Activated T-helper 1 cell treated with Interleukin-2 at 50 U/mL for 16 hours (primary cell): Measurements from ENCODE around the gene UNC5C.

Experiments used
- DNase-seq: peaks from one replicate; pipeline ENCODE4 v3.0.0-alpha.2; 2020; ENCODE audit warnings: low read depth

Gene UNC5C

DNA sequence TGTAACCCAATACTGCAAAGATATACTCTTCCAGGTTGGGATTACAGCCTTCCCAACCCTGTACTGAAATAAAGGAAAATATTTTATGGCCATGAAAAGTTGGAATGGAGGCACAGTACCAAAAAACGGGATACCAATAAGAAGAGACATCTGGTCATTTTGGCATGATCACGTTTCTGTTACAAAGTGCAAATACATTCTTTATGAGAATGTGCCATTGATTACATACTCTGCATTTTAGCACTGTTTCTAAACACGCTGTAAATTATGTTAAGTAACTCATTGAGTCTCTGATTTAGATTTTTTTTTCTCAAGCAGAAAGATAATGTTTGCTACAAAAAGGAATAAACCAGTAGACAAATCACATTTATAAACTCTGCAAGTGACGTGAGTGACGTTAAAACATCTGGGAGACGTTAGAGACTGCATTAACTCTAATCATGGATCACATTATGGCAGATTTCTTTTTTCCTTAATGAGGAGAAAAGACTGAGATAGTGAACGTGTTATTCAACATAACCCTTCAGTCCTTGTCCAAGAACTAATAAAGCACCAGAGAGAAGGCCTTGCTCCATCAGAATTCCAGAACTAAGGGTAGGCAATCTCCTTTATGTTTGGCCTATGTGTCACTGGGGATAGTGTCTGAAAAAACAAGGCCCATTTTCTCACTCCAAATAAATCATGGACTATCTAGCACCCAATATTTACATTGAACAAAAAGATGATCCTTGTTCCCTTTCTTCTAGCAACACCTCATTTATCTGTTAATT lies 31.0 kb downstream of the UNC5C start:
- DNase-seq = no peak

DNA sequence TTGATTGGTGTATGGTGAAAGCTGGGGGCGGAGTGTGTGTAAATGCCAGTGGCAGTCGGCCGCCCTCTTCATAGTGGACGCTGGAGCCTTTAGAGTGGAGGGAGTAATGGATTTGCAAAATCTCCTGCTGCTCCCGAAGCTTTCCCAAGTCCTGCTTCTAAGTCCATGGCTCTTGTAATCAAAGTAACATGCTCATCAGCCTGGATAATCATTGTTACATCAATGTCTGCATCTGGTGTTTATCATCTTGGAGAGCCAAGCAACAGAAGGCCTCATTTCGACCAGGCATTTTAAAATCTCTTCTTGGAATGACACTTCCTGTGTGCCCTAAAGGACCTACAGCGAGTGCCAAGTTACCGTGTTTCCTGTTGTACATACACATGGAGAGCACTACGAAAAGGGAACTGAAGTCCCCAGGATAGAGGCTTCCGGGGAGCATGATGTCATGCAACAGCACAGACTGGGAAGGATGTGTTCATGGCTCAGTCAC lies 32.2 kb downstream of the UNC5C start:
- DNase-seq = no peak

DNA sequence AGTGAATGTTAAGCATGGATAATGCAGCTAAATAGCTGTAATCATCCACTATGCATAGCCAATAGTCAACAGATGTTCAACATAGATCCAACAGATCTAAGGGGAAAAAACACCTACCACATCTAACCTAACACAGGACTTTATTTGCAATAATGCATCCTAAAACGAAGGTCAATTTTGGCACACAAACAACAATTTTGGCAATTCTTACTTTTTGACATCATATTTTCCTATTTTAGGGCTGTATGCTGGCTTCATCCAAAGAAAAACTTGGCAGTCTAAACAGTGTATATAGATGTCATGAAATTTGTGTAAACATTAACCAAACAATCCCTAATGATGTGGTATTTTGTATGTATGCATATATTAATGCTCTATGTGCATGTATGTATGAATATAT lies 33.2 kb downstream of the UNC5C start:
- DNase-seq = no peak

DNA sequence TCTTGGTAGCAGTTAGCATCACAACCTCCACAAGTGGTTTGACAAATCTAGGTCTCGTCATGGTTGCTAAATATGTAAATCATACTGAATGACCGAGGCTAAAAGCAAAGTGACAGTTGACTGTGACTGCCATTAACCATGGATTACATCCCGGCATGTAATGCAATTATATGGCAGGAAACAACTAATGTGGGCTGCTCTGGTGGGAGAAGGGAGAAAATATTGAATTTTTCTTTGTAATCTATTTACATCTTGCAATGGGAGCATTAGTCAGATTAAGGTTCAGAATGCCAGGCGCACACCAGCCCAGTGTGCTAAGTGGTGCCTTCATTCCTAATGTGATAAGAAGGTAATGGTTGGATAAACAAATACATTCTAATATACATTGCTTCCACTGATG lies 35.8 kb downstream of the UNC5C start:
- DNase-seq = no peak

DNA sequence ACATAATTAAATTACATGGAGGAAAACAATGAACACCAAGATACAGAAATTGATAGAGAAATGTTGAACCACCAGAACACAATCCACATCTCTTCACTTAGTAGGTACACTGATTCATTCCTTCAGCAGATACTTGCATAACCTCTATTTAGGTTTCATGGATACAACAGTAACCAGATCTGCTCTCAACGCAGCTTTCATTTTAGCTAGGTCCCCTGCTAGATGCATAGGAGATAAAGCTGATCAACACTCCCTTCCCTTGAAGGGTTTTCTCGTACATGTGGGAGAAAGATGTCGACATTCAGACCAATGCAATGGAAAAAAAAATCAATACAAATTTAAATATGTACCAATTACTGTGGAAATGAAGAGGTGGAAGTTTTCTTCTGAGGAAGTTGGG lies 37.3 kb downstream of the UNC5C start:
- DNase-seq = no peak

- no peak for DNase-seq
Measured at GRCh38 chr4:95510877-95511276, 37.9 kb downstream of the UNC5C start.

DNA sequence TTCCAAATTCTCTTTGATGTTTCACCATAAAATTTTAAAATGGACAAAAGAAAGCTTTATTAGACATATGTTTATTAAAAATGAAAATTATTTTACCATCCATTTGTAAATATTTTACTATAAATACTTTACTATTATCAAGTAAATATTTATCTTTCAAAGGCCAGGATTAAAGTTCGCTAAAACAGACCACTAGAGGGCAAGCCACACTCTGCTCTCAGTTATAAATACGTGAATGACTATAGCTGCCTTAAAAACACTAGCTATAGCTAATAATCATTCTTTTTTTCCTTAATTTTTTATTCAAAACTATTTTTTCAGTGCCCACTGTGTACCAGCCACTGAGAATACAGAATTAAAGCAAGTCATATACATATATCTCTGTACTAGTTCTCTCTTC lies 38.6 kb downstream of the UNC5C start:
- DNase-seq = no peak

DNA sequence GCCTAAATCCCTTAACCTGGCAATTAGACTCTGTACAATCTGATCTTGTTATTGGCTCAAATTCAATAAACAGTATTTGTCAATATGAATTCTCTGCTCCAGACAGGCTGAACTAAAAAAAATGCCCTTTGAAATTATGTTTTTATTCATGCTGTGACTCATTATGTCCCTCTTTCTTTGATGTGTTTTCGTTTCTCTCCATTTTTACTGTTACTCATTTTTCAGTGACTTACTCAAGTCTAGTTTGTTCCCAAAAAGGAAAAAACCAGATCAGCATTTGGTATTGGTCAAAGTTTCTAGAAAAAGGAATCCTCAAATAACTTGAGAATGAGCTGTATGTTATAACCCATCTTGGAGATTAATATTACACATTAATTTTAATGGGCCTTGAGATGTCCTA lies 40.4 kb downstream of the UNC5C start:
- DNase-seq = no peak

- no peak for DNase-seq
Measured at GRCh38 chr4:95507561-95507960, 41.2 kb downstream of the UNC5C start.

DNA sequence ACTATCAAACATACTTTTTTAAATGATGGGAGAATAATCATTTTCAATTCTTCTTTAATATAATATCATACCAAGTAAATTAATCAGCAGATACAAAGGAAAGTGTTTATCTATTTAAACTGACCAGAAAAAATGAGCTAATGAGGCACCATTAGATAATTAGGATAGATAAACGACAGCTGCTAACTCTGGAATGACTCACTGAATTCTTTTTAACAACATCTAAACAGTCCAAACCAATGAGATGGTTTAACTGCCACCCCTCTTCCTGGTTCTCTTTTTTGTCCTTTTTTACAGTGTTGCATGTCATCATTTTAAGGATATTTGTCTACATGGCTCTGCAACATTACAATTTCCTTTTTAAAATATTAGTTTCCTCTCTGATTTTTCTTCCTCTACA lies 41.6 kb downstream of the UNC5C start:
- no peak for DNase-seq

- no peak for DNase-seq
Measured at GRCh38 chr4:95506264-95506663, 42.5 kb downstream of the UNC5C start.

DNA sequence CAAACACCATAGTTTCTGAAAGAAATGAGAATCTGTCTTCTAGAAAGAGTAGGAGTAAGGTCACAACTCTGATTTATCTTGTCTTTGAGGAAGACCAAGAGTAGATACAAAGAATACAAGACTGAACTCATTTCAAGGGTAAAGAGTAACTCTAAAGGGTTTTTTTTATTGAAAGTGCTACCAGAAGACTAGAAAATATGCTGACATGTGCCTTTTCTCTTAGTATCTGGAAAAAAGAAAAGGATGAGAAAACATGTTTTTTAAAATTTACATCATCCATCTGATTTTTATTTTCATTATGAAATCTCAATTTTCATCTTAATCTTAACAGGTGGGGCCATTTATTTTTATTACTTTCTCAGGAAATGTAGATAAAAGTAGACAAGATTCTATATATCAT lies 43.0 kb downstream of the UNC5C start:
- DNase-seq = no peak

DNA sequence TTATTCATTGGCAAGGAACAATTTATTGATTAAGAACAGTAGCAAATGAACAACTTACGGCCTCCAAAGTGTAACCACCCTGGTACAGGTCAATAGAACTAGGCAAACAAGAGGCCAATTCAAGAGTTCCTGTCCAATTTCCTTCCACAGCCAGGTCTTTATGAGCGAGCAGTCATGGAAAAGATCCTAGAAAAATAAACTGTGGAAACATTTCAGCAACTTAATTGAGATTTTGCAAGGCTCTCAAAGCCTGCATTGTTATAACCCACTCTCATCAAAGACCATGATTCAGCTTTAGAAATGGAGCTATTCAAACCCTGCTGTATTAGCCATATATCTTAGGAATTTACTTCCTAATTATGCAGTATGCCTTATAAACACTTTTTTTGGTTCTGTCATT lies 43.6 kb downstream of the UNC5C start:
- no peak for DNase-seq

GRCh38 chr4:95504501-95504900 lies 44.3 kb downstream of the UNC5C start:
- no peak for DNase-seq

- no peak for DNase-seq
Measured at GRCh38 chr4:95500361-95500760, 48.4 kb downstream of the UNC5C start.

GRCh38 chr4:95499291-95499696 lies 49.5 kb downstream of the UNC5C start:
- DNase-seq = no peak

DNA sequence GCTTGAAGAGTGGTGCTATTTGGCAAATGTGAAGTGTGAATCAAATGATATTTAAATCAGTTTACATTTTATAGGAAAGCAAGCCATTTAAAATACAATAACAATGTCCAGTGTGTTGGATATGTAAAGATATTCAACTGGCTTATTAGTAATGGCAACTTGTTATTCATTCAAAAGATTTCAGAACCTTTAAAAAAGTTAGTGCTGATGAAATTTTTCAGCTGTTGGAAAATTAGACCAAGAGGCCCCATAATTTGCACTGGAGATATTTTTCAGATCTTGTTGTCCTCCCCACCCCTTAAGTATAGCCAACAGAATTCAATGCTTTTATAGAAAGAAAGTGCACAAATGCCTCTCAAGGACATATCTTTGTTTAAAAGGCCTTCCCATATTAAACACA lies 54.6 kb downstream of the UNC5C start:
- no peak for DNase-seq

GRCh38 chr4:95478679-95479078 lies 70.1 kb downstream of the UNC5C start:
- DNase-seq = no peak

GRCh38 chr4:95476121-95476520 lies 72.7 kb downstream of the UNC5C start:
- no peak for DNase-seq

- no peak for DNase-seq
Measured at GRCh38 chr4:95472534-95472933, 76.2 kb downstream of the UNC5C start.

DNA sequence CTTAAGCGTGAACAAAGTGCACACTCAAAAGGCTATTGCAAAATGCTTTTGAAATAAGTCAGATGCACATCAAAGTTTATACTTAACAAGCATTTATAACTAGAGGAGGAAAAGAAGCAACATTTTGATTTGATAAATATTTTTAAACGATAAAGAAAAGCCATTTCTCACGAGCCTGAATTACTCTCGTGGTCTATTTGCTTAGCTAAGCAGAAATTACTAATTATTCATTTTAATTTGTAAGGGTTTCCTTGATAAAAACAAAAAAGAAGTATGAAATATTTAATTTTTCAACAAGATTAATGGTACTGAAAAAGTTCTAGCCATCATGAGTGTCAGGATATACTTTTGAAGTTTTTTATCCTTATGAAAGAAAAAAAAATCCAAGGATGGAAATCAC lies 78.2 kb downstream of the UNC5C start:
- no peak for DNase-seq

GRCh38 chr4:95469617-95470016 lies 79.2 kb downstream of the UNC5C start:
- no peak for DNase-seq

DNA sequence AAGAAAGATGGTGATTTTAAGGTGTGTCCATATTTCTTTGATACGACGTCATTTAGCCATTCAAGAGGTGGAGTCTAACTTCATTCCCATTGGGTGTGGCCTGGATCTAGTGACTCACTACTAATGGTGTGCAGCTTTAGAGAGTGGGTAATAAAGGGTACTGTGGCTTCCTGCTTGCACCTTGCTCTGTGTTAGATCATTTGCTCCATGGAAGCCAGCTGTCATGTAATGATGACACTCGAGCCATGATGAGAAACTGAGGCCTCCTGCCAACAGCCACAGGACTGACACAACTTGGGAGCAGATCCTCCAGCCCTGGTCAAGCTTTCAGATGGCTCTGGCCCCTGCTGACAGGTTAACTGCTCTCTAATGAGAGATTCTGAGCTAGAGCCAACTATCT lies 82.0 kb downstream of the UNC5C start:
- no peak for DNase-seq

DNA sequence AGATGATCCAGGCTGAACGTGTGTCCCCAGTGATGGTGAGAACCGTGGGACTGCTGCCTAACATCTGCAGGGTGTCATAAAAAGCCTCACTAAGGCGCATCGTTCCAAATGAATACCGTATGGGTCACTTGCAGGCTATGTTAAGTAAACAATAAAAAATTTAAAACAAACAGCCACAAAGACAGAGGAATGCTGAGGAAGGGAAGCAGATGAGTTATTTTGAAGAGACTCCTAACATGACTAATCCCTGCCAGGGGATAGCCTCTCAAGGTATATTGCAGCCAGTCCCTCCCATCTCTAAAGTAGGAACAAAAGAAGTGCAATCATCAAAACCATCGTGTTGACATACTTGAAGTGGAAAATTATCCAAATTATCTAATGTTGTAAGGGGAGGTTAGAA lies 83.8 kb downstream of the UNC5C start:
- no peak for DNase-seq
